ENCODE data around the gene MORN3. TPM values are rescaled to one million over a fixed set of nuclear protein-coding genes. Genes with fewer than 3 reads are reported as not detected.
"Not testable (repeated sequence)": the region's sequence is repeated elsewhere in the genome, so short reads cannot be mapped to it uniquely, and the experiment has no call there.

MORN3 gene
- total RNA-seq: not detected

GRCh38 chr12:121669521-121669900, at the start of gene MORN3:
MORN3 (minus strand) TSS chr12:121669654; CDS start chr12:121669483, 171 bp downstream.
- intact Hi-C loops (cut with DNase I): loop anchor here (5.0 kb wide), 2 partner anchors 42 to 167 kb away; partner anchors contain the start of gene ORAI1
- Histone ChIP-seq H3K9me3 (no peaks in the 10 kb centered on the region), H3K9ac (ENCODE audit: low read depth in 2 of 2, low read length in 2 of 2) (no peak within 1 kb of the TSS), H3K4me3 (no peak within 1 kb of the TSS), H3K36me3 (no peaks in the 10 kb centered on the region), H3K27ac (no peak within 1 kb of the TSS), H3K27me3 (no peaks in the 10 kb centered on the region), H3K4me1 (no peaks in the 10 kb centered on the region)
- TF ChIP-seq CTCF (IDR thresholded peaks at IDR 0.05): no peak
- DNase-seq: no peak

GRCh38 chr12:121718653-121719239, 49.3 kb upstream of the MORN3 start:
- intact Hi-C loops (cut with DNase I): no loop called here
- Histone ChIP-seq H3K9me3 (no peaks in the 10 kb centered on the region), H3K4me3 (no peak overlapping the region), H3K36me3 (no peaks in the 10 kb centered on the region), H3K9ac (ENCODE audit: low read depth in 2 of 2, low read length in 2 of 2) (no peak overlapping the region), H3K4me1 (no peaks in the 10 kb centered on the region), H3K27me3 (no peaks in the 10 kb centered on the region), H3K27ac (no peak overlapping the region)
- DNase-seq: no peak
- no peak for TF ChIP-seq CTCF (IDR thresholded peaks at IDR 0.05)

- no peak overlapping the region for H3K4me3 ChIP-seq
- H3K27ac ChIP-seq: no peak overlapping the region
- H3K9ac ChIP-seq (ENCODE audit: low read depth in 2 of 2, low read length in 2 of 2): no peak overlapping the region
- H3K27me3 ChIP-seq: no peaks in the 10 kb centered on the region
- intact Hi-C loops (cut with DNase I): no loop called here
- peaks cover 6% of the 10 kb centered on the region for H3K4me1 ChIP-seq
- DNase-seq: no peak
- TF ChIP-seq CTCF (IDR thresholded peaks at IDR 0.05): no peak
- H3K36me3 ChIP-seq: no peaks in the 10 kb centered on the region
- H3K9me3 ChIP-seq: no peaks in the 10 kb centered on the region
These were observed 47.7 kb upstream of the MORN3 start for GRCh38 chr12:121717041-121717699.

GRCh38 chr12:121715862-121716435, 46.5 kb upstream of the MORN3 start:
- no peaks in the 10 kb centered on the region for H3K27me3 ChIP-seq
- H3K27ac ChIP-seq: no peak overlapping the region
- no peak for DNase-seq
- no peaks in the 10 kb centered on the region for H3K9me3 ChIP-seq
- H3K9ac ChIP-seq (ENCODE audit: low read depth in 2 of 2, low read length in 2 of 2): no peak overlapping the region
- H3K4me3 ChIP-seq: no peak overlapping the region
- no peak for TF ChIP-seq CTCF (IDR thresholded peaks at IDR 0.05)
- H3K4me1 ChIP-seq: peaks cover 6% of the 10 kb centered on the region
- intact Hi-C loops (cut with DNase I): no loop called here
- no peaks in the 10 kb centered on the region for H3K36me3 ChIP-seq

GRCh38 chr12:121715055-121715454, 45.6 kb upstream of the MORN3 start:
- H3K9me3 ChIP-seq; DNase-seq; intact Hi-C loops (cut with DNase I); H3K27me3 ChIP-seq; H3K4me1 ChIP-seq; H3K36me3 ChIP-seq; H3K9ac ChIP-seq (ENCODE audit: low read depth in 2 of 2, low read length in 2 of 2); H3K27ac ChIP-seq; H3K4me3 ChIP-seq: not testable (repeated sequence)

GRCh38 chr12:121713793-121714192, 44.3 kb upstream of the MORN3 start:
- peak; percentile 20 for DNase-seq
- H3K4me3 ChIP-seq: peak overlapping the region; percentile 96
- H3K9me3 ChIP-seq: no peaks in the 10 kb centered on the region
- H3K4me1 ChIP-seq: peaks cover 6% of the 10 kb centered on the region
- intact Hi-C loops (cut with DNase I): no loop called here
- no peak for TF ChIP-seq CTCF (IDR thresholded peaks at IDR 0.05)
- no peaks in the 10 kb centered on the region for H3K27me3 ChIP-seq
- no peak overlapping the region for H3K27ac ChIP-seq
- no peaks in the 10 kb centered on the region for H3K36me3 ChIP-seq
- H3K9ac ChIP-seq (ENCODE audit: low read depth in 2 of 2, low read length in 2 of 2): peak overlapping the region in 1 of 2 donors; percentile 82
